ENCODE measurements around the gene FNBP1.

Gene FNBP1

DNA sequence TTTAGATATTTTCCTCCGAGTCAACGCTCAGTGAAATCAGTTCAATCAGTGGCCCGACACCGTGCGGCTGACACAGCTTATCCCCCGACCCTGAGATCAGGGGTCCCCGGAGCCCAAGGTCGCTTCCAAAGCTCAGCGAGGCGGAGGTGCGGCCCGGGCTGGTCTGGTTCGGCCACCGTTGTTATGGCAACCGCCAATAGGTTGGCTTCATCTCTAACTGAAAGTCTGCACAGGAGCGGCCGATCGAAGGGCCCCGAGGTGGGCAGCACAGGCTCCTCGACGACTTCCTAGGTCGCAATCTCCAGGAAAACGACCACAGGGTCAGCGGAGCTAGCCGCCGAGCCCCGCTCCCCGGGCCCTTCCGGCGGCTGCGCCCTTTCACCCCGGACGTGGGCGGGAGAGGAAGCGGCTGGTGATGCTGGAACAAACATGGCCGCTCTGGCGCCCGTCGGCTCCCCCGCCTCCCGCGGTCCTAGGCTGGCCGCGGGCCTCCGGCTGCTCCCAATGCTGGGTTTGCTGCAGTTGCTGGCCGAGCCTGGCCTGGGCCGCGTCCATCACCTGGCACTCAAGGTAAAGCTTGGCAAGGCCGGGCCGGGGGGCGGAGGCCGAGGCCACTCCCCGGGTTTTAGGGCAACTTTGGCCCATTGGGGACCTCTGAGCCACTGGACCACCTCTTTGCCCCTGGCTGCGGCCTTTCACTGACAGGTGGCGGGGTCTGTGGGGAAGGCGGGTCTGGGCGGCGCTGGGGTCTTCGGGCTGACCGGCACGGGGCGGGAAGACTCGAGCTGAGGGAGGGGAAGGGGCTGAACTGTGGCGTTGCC is 10.7 kb upstream of the FNBP1 start, which contains the start of gene GPR107:
Gene GPR107, plus strand, starts transcription at position 403 of the 821 bp plus-strand sequence. Its CDS starts 27 bp downstream, at position 430.
- Mint-ChIP-seq H3K36me3 (peaks cover 16% of the 10 kb centered on the region), H3K27ac (peak within 1 kb of the TSS; percentile 93), H3K9me3 (no peaks in the 10 kb centered on the region), H3K4me3 (peak within 1 kb of the TSS; percentile 87), H3K4me1 (peaks cover 28% of the 10 kb centered on the region)
- ATAC-seq (peak; percentile 96), DNase-seq (ENCODE audit: low spot score in 2 of 2) (peak; percentile 74 to 90)

DNA sequence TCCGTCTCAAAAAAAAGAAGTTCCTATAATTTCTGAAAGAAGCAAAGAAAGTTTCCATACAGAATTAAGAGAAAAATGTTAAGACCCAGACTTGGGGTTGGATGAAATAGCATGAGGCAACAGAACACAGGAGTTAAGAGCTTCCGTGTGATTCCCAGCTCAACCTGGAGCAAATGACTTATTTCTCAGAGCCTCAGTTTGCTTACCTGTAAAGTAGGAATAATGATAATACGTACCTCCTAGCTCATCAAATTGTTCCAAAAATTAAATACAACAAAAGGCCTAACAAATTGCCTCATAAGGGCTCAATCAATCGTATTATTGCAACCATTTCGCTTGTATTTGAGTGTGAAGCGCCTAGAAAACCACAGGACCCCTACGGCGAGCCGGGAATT is 10.1 kb upstream of the FNBP1 start:
- Mint-ChIP-seq H3K4me3 (peak overlapping the region; percentile 87), H3K4me1 (peaks cover 24% of the 10 kb centered on the region), H3K9me3 (no peaks in the 10 kb centered on the region), H3K36me3 (peaks cover 10% of the 10 kb centered on the region), H3K27ac (peak overlapping the region; percentile 93)
- ATAC-seq (no peak), DNase-seq (ENCODE audit: low spot score in 2 of 2) (no peak)

DNA sequence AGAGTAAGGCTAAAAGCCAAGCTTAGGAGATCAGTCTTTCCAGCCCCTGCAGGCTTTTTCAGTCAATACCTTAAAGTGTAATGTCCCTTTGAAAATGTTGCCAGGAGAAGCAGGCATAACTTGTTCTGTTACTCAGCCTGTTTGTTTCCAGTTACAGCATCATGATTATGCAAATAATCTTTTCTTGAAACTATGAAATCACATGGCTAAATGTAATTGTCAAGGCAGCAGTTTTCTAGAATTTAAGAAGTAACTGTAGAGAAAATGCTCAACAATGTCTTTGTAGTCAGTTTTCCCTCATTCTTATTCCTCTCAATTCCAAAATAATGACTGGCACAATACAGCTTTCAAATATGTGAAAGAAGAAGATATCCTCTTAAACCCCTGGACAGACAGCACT is 8.9 kb upstream of the FNBP1 start:
- ATAC-seq (no peak), DNase-seq (ENCODE audit: low spot score in 2 of 2) (no peak)
- Mint-ChIP-seq H3K4me1 (peaks cover 24% of the 10 kb centered on the region), H3K27ac (peak overlapping the region; percentile 93), H3K4me3 (peak overlapping the region; percentile 87), H3K9me3 (no peaks in the 10 kb centered on the region), H3K36me3 (peaks cover 1% of the 10 kb centered on the region)

DNA sequence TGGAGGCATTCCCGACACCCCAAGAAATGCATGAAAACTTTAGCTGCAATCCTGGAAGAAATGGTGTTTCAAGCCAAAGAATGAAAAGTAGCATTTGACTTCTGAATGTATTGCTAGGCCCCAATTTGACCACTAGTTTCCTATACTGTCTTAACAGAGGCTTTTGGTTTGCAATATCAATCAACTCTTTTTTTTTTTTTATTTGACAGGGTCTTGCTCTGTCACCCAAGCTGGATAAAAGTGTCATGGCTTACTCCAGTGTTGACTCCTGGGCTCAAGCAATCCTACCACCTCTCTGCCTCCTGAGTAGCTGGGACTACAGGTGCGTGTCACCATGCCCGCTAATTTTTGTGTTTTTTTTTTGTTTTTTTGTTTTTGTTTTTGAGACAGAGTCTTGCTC is 7.5 kb upstream of the FNBP1 start:
- Mint-ChIP-seq H3K9me3 (no peaks in the 10 kb centered on the region), H3K36me3 (no peaks in the 10 kb centered on the region), H3K27ac (no peak overlapping the region), H3K4me3 (no peak overlapping the region), H3K4me1 (peaks cover 28% of the 10 kb centered on the region)
- no peak for DNase-seq (ENCODE audit: low spot score in 2 of 2)
- ATAC-seq = peak; percentile 36

DNA sequence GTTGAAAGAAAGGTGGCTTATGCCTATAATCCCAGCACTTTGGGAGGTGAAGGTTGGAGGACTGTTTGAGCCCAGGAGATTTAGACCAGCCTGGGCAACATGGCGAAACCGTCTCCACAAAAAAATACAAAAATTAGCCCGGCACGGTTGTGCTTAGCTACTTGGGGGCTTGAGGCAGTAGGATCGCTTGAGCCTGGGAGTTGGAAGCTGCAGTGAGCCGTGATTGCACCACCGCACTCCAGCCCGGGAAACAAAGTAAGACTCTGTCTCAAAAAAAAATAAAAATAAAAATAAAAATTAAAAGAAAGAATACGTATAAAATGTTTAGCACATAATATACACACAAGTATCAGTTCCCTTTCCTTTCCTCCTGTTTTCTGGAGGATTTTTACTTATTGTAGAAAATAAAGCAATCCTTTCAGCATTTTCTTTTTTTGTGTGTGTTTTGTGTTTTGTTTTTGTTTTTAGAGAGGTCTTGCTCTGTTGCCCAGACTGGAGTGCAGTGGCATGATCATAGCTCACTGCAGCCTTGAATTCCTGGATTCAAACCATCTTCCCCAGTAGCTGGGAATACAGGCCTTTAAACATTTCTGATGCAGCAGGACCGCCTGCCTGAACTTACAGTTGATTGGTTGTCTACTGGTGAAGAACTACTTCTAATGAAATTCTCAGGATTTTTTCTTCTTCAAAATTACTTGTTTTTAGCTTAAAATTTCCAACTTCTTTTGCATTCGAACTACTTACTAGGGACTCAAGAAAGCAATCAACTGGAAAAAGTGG is 6.6 kb upstream of the FNBP1 start:
- no peaks in the 10 kb centered on the region for H3K36me3 Mint-ChIP-seq
- H3K27ac Mint-ChIP-seq = no peak overlapping the region
- H3K4me1 Mint-ChIP-seq = peaks cover 28% of the 10 kb centered on the region
- DNase-seq (ENCODE audit: low spot score in 2 of 2) (no peak), ATAC-seq (no peak)
- H3K4me3 Mint-ChIP-seq = no peak overlapping the region
- H3K9me3 Mint-ChIP-seq = no peaks in the 10 kb centered on the region

DNA sequence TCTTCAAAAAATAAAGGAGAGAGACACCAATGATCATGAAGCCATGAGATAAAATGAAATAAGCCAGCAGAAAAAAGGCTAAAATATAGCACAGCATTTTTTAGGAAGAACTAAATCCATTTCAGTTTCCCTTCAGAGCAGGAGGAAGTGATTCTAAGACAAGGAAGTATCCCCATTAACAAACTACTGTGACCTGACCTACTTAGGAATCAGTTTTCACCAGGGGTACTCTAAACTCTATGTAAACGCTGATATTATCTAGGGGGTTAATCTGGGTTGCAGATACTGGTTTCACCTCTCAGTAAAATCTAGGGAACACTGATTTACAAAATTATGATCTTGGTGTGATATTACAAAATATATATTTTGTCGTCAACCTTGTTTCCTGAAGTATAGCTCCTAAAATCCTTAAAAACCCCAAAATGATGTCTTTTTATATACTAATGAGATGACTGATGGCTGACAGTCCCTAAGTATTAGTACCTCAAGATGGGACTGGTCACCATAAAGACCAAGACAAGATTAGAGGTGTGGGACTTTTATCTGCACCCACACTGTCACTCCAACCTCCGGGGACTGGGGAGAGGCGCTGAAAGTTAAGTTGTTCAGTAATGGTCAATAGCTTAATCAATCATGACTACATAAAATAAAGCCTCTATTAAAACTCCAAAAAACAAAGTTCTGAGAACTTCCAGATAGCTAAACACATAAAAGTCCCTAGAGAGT is 2.9 kb upstream of the FNBP1 start:
- ATAC-seq = no peak
- H3K4me1 Mint-ChIP-seq = peaks cover 34% of the 10 kb centered on the region
- H3K4me3 Mint-ChIP-seq = peak overlapping the region; percentile 99
- no peak for DNase-seq (ENCODE audit: low spot score in 2 of 2)
- H3K9me3 Mint-ChIP-seq = no peaks in the 10 kb centered on the region
- peaks cover 22% of the 10 kb centered on the region for H3K36me3 Mint-ChIP-seq
- peak overlapping the region; percentile 58 for H3K27ac Mint-ChIP-seq

DNA sequence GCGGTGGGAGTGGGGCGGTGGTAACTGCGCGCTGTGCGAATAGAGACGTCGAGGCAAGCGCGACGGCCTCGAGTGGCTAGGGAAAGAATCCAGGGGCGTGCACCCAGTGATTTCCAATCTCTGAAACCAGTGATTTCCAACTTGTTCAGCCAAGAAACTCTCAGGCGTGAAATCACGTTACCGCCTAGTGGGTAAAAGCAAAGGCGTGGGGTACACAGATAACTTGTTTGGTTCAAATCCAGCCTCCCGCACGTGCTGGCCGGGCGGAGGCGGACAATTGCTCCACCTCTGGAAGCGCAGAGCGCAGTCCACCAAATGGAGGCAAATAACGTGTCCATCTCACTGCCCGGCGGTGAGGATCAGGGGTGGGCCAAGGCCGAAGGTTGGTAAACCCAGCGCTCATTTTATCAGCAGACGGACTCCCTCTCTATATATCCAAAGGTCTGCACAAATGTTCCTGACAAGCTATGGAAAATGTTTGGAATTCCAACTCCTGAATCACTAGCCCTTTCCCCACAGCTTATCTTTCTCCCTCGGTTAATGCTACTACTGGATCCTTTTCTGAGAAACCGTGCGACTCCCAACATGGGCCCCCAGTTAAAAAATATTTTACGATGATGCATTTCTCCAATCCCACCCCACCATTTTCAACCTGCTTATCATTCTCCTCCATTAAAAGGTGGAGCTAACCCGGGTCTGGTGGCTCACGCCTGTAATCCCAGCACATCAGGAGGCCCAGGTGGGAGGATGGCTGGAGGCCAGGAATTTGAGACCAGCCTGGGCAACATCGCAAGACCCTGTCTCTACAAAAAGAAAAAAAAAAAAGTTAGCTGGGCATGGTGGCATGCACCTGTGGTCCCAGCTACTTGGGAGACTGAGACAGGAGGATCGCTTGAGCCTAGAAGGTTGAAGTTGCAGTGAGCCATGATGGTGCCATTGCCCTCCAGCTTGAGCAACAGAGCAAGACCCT is 950 bp upstream of the FNBP1 start:
- Mint-ChIP-seq H3K4me1 (peaks cover 24% of the 10 kb centered on the region), H3K27ac (peak overlapping the region; percentile 85), H3K36me3 (peaks cover 41% of the 10 kb centered on the region), H3K9me3 (no peaks in the 10 kb centered on the region), H3K4me3 (peak overlapping the region; percentile 99)
- DNase-seq (ENCODE audit: low spot score in 2 of 2) (no peak), ATAC-seq (no peak)

DNA sequence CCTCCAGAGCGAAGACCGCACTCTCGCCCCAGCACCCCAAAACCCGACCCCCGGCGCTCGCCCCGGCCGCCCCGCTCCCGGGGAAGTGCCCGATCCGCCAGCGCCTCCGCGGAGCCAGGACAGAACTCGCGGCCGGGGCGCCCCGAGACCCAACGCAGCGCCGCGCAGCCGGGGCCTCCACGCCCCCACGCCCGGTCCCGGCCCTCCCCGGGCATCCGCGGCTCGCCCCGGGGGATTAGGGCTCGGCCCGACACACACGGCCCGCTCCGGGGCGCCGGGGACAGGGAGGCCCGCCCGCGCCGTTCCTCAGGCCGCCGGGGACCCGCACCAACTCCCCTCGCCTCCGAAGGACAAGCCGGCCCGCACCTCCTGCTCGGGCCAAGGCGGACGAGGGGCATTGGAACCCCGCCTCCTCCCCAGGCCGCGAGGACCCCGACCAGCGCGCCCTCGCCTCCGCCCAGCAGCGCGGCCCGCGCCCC is 544 bp downstream of the FNBP1 start:
- DNase-seq (ENCODE audit: low spot score in 2 of 2) = peak in 1 of 2 donors; percentile 80
- Mint-ChIP-seq H3K4me1 (peaks cover 31% of the 10 kb centered on the region), H3K9me3 (no peaks in the 10 kb centered on the region), H3K4me3 (peak overlapping the region; percentile 99), H3K36me3 (peaks cover 56% of the 10 kb centered on the region), H3K27ac (peak overlapping the region; percentile 99)
- ATAC-seq = peak; percentile 29

DNA sequence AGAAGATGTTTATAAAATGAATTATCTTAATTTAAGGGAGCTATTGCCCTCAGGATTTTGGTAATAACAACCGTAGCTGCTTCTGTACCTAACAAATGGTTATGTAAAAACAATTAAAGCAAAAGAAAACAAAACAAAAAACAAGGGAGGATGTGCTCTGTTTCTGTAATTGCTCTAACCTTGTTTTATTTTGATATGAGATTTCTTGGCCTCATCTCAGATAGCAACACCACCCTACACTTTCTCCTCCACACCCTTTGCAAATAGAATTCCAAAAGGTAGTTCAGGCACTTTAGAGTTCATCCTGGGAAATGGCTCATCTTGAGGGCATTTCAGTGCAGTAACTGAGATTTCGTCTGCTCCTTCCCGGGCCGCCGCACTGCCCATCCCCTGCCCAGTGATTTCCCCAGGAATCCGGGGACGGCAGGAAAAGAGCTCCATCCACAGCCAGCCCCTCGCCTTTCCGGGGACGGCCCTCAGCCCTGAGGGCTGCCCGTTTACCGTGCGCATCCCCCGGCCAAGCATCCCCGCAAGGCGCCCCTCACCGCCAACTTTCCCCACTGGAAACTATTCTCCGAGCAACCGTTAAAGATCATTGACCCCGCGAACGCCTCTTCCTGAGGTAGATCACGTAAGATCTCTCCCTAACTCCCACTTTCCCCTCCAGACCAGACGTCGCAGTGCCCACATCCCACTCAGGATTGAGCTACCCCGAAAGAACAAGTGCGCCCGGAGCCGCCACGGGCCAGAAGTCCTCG is 1.2 kb downstream of the FNBP1 start:
- Mint-ChIP-seq H3K4me3 (peak overlapping the region; percentile 99), H3K27ac (peak overlapping the region; percentile 99), H3K9me3 (no peaks in the 10 kb centered on the region), H3K4me1 (peaks cover 37% of the 10 kb centered on the region), H3K36me3 (peaks cover 63% of the 10 kb centered on the region)
- DNase-seq (ENCODE audit: low spot score in 2 of 2) = no peak
- ATAC-seq = no peak

DNA sequence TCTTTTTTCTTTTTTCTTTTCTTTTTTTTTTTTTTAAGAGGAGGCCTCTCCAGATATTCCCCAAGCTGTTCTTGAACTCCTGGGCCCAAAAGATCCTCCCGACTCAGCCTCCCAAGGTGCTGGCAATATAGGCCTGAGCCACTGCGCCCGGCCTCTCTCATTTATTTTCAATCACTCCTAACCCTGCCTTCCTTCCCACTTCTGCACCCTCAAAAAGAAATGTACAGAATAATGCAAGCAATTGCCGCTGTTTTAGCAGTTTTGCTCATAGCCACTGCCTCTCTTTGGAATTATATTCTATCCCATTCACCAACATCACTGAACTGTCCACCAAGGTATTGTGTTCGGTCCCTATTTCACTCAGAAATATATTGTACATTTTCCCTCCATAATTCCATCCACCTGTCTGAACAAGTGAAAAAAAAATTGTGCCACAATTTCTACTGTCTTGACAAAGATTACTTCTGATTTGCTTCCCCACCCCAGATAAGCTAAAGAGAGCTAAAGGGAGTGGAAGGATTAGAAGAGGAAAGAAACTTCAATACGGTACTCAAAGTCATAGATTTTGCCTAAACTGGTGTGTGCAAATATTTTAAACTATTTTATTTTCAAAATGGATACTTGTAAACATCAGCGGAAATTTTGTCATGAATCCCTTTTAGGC is 1.9 kb downstream of the FNBP1 start:
- ATAC-seq = no peak
- Mint-ChIP-seq H3K9me3 (no peaks in the 10 kb centered on the region), H3K4me3 (peak overlapping the region; percentile 99), H3K36me3 (peaks cover 70% of the 10 kb centered on the region), H3K27ac (peak overlapping the region; percentile 99), H3K4me1 (peaks cover 44% of the 10 kb centered on the region)
- DNase-seq (ENCODE audit: low spot score in 2 of 2) = no peak

DNA sequence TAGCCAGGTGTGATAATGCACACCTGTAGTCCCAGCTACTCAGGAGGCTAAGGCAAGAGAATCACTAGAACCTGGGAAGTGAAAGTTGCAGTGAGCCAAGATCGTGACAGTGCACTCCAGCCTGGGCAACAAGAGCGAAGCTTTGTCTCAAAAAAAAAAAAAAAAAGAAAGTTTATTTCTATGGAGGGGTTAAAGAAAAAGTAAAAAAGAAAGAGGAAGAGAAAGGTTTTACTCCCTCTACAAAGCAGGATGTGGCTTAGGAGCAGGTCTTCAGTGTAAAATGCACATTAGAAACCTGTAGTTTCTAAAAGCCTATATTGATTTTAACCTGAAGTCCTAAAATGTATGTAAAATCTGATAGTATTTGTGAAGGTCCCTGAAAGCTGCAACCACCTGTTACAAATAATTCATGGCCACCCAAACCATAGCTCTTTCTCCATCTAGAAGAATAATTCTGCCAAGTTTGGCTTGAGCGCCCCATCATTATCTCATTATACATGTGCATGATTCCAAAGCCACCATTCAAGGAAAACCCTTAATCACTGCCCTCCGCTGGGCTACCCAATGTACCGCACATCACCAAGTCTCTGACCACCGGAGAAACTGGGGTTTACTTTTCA is 3.4 kb downstream of the FNBP1 start:
- no peak for DNase-seq (ENCODE audit: low spot score in 2 of 2)
- no peak for ATAC-seq
- peak overlapping the region; percentile 99 for H3K27ac Mint-ChIP-seq
- peaks cover 84% of the 10 kb centered on the region for H3K36me3 Mint-ChIP-seq
- H3K4me1 Mint-ChIP-seq = peaks cover 49% of the 10 kb centered on the region
- H3K9me3 Mint-ChIP-seq = no peaks in the 10 kb centered on the region
- H3K4me3 Mint-ChIP-seq = peak overlapping the region; percentile 99

DNA sequence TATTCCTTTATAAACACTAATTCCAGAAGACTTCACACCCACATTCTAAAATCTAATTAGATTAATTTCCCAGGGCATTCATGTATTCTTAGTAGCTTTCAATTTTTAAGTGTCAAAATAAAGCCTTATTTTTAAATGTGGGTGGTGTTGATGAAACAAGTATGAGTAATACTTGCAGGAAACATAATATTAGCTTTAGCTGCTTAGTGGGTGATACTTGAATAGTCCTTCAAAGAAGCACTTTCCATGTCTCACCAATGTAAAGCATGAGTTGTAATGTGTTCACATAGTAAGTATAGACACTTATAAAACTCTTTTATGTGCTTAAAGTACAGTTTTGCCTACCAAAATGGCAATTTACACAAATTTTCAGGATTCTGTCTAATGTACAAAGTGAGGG is 6.9 kb downstream of the FNBP1 start:
- DNase-seq (ENCODE audit: low spot score in 2 of 2) (no peak), ATAC-seq (peak; percentile 51)
- Mint-ChIP-seq H3K4me3 (peak overlapping the region; percentile 99), H3K9me3 (no peaks in the 10 kb centered on the region), H3K36me3 (peaks cover 100% of the 10 kb centered on the region), H3K27ac (peak overlapping the region; percentile 99), H3K4me1 (peaks cover 60% of the 10 kb centered on the region)

DNA sequence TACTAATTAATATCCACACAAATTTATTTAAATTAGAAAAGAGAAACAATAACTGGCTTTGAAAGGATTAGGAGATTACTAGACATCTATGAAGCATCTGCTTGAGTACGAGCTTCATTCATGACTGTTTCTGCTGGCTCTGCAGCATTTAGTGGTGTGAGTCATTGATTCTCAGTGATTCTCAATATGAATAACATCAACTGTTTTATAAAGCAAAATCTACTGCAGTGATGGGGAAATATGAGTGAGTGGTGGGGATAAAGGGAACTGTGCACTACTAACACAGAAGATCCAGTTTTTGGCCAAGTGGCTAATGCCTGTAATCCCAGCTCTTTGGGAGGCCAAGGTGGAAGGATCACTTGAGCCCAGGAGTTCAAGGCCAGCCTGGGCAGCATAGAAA is 8.4 kb downstream of the FNBP1 start:
- Mint-ChIP-seq H3K36me3 (peaks cover 99% of the 10 kb centered on the region), H3K4me1 (peaks cover 76% of the 10 kb centered on the region), H3K4me3 (peak overlapping the region; percentile 99), H3K27ac (peak overlapping the region; percentile 99), H3K9me3 (no peaks in the 10 kb centered on the region)
- no peak for DNase-seq (ENCODE audit: low spot score in 2 of 2)
- peak; percentile 76 for ATAC-seq
